Measurements from ENCODE around the gene ZNF516.

Gene ZNF516

GRCh38 chr18:76422121-76422520 is 72.9 kb downstream of the ZNF516 start:
- no peak for ATAC-seq
- TF ChIP-seq TCF4 (CRISPR knock-in tag; IDR thresholded peaks at IDR 0.05; ENCODE audit: borderline replicate concordance) (no peak), OSR1 (CRISPR knock-in tag; IDR thresholded peaks at IDR 0.05) (no peak), ISL1 (CRISPR knock-in tag; IDR thresholded peaks at IDR 0.05) (no peak), POU6F1 (CRISPR knock-in tag; IDR thresholded peaks at IDR 0.05; ENCODE audit: borderline replicate concordance, low read depth) (no peak), CREB5 (CRISPR knock-in tag; IDR thresholded peaks at IDR 0.05; ENCODE audit: low read depth) (no peak), GLIS3 (CRISPR knock-in tag; IDR thresholded peaks at IDR 0.05) (no peak), ZC3H10 (CRISPR knock-in tag; IDR thresholded peaks at IDR 0.05) (no peak), TSHZ2 (CRISPR knock-in tag; IDR thresholded peaks at IDR 0.05) (no peak), SNAI2 (CRISPR knock-in tag; IDR thresholded peaks at IDR 0.05) (no peak), BACH2 (CRISPR knock-in tag; IDR thresholded peaks at IDR 0.05; ENCODE audit: borderline replicate concordance) (no peak), ESRRG (CRISPR knock-in tag; IDR thresholded peaks at IDR 0.05) (no peak), CSDC2 (CRISPR knock-in tag; IDR thresholded peaks at IDR 0.05) (no peak), ARNTL (CRISPR knock-in tag; IDR thresholded peaks at IDR 0.05; ENCODE audit: borderline replicate concordance, low read depth) (no peak), TOX (CRISPR knock-in tag; IDR thresholded peaks at IDR 0.05; ENCODE audit: borderline replicate concordance) (no peak), ZNF70 (CRISPR knock-in tag; IDR thresholded peaks at IDR 0.05) (no peak), PPARA (CRISPR knock-in tag; IDR thresholded peaks at IDR 0.05; ENCODE audit: borderline replicate concordance) (no peak), RARB (CRISPR knock-in tag; IDR thresholded peaks at IDR 0.05) (no peak), PATZ1 (CRISPR knock-in tag; IDR thresholded peaks at IDR 0.05; ENCODE audit: borderline replicate concordance) (no peak), ZNF565 (CRISPR knock-in tag; conservative IDR thresholded peaks at IDR 0.05; ENCODE audit: low read depth) (no peak), ZFP30 (CRISPR knock-in tag; IDR thresholded peaks at IDR 0.05) (no peak)

- TF ChIP-seq RARB (CRISPR knock-in tag; IDR thresholded peaks at IDR 0.05) (no peak), OSR1 (CRISPR knock-in tag; IDR thresholded peaks at IDR 0.05) (no peak), TCF4 (CRISPR knock-in tag; IDR thresholded peaks at IDR 0.05; ENCODE audit: borderline replicate concordance) (no peak), ARNTL (CRISPR knock-in tag; IDR thresholded peaks at IDR 0.05; ENCODE audit: borderline replicate concordance, low read depth) (no peak), POU6F1 (CRISPR knock-in tag; IDR thresholded peaks at IDR 0.05; ENCODE audit: borderline replicate concordance, low read depth) (no peak), TSHZ2 (CRISPR knock-in tag; IDR thresholded peaks at IDR 0.05) (no peak), ESRRG (CRISPR knock-in tag; IDR thresholded peaks at IDR 0.05) (no peak), TOX (CRISPR knock-in tag; IDR thresholded peaks at IDR 0.05; ENCODE audit: borderline replicate concordance) (no peak), SNAI2 (CRISPR knock-in tag; IDR thresholded peaks at IDR 0.05) (no peak), ZC3H10 (CRISPR knock-in tag; IDR thresholded peaks at IDR 0.05) (no peak), ZNF8 (CRISPR knock-in tag; IDR thresholded peaks at IDR 0.05) (no peak), ZNF70 (CRISPR knock-in tag; IDR thresholded peaks at IDR 0.05) (no peak), GLIS3 (CRISPR knock-in tag; IDR thresholded peaks at IDR 0.05) (no peak), ZFP30 (CRISPR knock-in tag; IDR thresholded peaks at IDR 0.05) (no peak), PPARA (CRISPR knock-in tag; IDR thresholded peaks at IDR 0.05; ENCODE audit: borderline replicate concordance) (no peak)
- ATAC-seq: no peak
Measured at GRCh38 chr18:76421685-76422078, 73.4 kb downstream of the ZNF516 start.
